Prostate gland (tissue), 2 donors: Measurements from ENCODE around the gene EPHA2.

Experiments
- CTCF ChIP-seq, 4 experiments: fragments of 200-600 bp in 2 of 4; fragments of 450-650 bp in 2 of 4; sonication (generic) in 2 of 4; IDR thresholded peaks; 1 replicate in 3 of 4; 2 replicates in 1 of 4; pipeline ENCODE4 v1.5.1; 2016 to 2019; ENCODE audit warnings: antibody characterized with exemption in 4 of 4, mild to moderate bottlenecking in 2 of 4, moderate library complexity in 2 of 4
- POLR2AphosphoS5 ChIP-seq: sonication (generic); formaldehyde crosslinking; IDR thresholded peaks from one replicate; pipeline ENCODE4 v1.6.1; 2017; ENCODE audit warnings: antibody characterized with exemption

- TF ChIP-seq POLR2AphosphoS5 (no peak), CTCF (IDR thresholded peaks at IDR 0.05) (no peak)
Measured at GRCh38 chr1:16130827-16131226, 25.0 kb downstream of the EPHA2 start.
